ENCODE results near the gene ZDHHC14.

- TF ChIP-seq CTCF (conservative IDR thresholded peaks at IDR 0.05 in 1 of 2, IDR thresholded peaks at IDR 0.05 in 1 of 2; ENCODE audit: extremely low read depth in 1 of 2, insufficient read depth in 1 of 2, low read depth in 1 of 2, low read length in 2 of 2) (no peak), EZH2 (IDR thresholded peaks at IDR 0.05; ENCODE audit: borderline replicate concordance, low read length) (no peak)
Observed at GRCh38 chr6:157674061-157674460, 293.1 kb downstream of the ZDHHC14 start.
